Stimulated activated CD8-positive, alpha-beta memory T cell treated with anti-CD3 and anti-CD28 coated beads, Interleukin-4, amount 100 ng/mL, for 24 hours (primary cell): ENCODE data around the gene MAGEB4.
"Not testable (repeated sequence)": the region's sequence is repeated elsewhere in the genome, so short reads cannot be mapped to it uniquely, and the experiment has no call there.

Experiments
- DNase-seq: peaks from one replicate; pipeline ENCODE4 v3.0.0-alpha.2; 2020; ENCODE audit warnings: low read depth

The MAGEB4 gene, protein sequence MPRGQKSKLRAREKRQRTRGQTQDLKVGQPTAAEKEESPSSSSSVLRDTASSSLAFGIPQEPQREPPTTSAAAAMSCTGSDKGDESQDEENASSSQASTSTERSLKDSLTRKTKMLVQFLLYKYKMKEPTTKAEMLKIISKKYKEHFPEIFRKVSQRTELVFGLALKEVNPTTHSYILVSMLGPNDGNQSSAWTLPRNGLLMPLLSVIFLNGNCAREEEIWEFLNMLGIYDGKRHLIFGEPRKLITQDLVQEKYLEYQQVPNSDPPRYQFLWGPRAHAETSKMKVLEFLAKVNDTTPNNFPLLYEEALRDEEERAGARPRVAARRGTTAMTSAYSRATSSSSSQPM

DNA sequence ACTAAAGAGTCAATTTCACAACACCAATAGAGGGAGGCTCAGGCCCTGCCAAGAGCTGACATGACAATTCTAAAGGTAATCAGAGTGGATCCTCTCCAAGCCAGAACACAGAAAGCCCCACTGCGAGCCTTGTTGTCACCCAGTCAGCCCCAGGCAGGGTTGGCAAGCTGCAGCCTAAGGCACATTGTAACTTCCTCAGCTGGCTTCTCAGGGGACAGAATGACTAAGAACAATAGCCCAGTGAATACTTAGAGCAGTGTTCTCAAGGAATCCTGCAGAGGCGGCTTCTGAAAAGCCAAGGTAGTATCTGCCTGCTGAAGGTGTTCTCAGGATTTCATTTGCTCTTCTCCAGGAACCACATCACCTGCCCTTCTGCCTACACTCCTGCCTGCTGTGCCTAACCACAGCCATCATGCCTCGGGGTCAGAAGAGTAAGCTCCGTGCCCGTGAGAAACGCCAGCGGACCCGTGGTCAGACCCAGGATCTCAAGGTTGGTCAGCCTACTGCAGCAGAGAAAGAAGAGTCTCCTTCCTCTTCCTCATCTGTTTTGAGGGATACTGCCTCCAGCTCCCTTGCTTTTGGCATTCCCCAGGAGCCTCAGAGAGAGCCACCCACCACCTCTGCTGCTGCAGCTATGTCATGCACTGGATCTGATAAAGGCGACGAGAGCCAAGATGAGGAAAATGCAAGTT is at the start of gene MAGEB4:
Gene MAGEB4 (plus strand): TSS at position 277 of the 692 bp plus-strand sequence. CDS start 136 bp downstream, at position 413.
- DNase-seq = no peak

- not testable (repeated sequence) for DNase-seq
These were observed 47.9 kb upstream of the MAGEB4 start for GRCh38 chrX:30193910-30194309.

- no peak for DNase-seq
These were observed 45.5 kb upstream of the MAGEB4 start for GRCh38 chrX:30196322-30196721.

DNA sequence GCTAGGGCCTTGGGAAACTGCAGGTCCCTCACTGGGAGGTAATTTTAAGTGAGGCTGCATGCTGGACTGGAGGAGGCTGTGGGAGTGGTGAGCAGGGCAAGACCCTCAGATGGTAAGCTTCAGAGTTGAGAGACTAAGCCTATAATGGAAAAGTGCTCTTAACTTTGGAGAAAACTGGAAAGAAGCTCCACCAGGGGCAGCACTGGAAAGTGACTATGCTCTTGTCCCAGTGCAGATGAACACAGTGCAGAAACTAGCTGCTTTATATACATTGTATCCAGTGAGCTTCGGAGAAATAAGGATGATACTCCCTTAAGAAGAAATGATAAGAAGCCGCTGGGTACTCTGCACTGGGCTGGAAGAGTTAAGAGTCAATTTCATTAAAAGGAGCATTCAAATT is 29.6 kb upstream of the MAGEB4 start:
- DNase-seq = no peak

DNA sequence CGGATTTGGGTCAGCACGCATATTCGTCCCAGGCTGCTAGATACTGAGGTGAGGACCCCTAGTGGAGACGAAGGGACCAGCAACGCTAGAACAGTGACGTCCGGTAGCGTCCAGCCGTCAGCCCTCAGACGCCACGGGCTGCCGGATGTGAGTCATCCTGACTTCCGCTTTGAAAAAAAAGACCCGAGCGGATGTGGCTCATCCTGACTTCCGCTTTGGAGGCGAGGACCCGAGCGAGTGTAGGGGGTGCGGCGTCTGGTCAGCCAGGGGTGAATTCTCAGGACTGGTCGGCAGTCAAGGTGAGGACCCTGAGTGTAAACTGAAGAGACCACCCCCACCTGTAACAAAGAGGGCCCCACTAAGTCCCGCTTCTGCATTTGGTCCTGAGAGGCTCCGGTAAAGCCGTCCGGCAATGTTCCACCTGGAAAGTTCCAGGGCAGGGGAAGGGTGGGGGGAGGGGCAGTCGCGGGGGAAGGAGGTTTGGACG is 26.4 kb upstream of the MAGEB4 start, which contains the start of gene MAGEB2:
Gene MAGEB2 (plus strand): TSS at position 207 of the 487 bp plus-strand sequence. CDS start 3,018 bp downstream, outside the sequence.
- DNase-seq = no peak

GRCh38 chrX:30217465-30217864 is 24.3 kb upstream of the MAGEB4 start:
- no peak for DNase-seq

DNA sequence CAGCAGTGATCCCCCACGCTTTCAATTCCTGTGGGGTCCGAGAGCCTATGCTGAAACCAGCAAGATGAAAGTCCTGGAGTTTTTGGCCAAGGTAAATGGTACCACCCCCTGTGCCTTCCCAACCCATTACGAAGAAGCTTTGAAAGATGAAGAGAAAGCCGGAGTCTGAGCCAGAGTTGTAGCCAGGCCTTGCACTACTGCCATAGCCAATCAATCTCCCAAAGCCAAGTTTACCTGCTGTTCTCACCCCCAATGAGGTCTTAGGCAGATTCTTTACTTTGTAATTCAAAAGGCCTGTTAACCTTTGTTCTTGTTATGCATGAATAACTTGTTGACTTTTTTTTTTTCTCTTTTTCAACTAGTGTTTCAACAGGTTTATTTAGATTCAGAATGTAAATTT is 22.4 kb upstream of the MAGEB4 start:
- DNase-seq = no peak

DNA sequence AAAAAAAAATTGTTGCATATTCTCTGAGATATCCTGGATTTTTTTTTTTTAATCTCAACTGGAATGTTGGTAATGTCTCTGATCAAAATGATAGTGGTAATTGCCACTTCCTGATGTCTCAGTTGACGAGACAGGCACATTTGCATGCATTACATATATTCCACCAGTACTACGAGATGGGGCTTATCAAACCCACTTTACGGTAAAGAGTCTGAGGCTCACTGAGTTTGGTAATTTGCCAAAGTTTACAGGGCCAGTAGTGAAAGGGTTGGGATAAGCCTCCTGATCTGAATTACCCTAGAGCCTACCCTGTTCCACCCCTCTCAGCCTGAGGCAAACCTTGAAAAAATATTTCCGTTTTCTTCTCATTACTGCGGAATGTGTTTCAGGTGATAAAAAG is 21.1 kb upstream of the MAGEB4 start:
- no peak for DNase-seq

- no peak for DNase-seq
These were observed 17.3 kb upstream of the MAGEB4 start for GRCh38 chrX:30224536-30224935.

DNA sequence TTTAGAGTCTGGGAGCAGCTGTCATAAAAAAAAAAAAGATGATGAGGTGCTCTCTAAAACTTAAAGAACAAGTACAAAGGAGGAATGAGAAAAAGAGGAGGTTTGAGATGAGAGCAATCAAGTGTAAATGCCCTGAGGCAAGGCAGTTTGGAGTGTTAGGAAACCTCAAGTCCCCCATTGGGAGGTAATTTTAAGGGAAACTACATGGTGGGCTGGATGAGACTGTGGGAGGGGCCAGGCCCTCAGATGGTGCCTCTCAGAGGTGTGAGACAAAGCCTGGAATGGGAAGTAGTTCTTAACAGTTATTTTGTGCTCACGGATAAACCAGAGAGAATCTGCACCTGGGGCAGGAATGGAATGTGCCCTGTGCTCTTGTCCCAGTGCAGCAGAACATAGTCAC is 13.3 kb upstream of the MAGEB4 start:
- no peak for DNase-seq

GRCh38 chrX:30230395-30230794 is 11.4 kb upstream of the MAGEB4 start, which contains the start of gene MAGEB3:
Gene MAGEB3, plus strand, starts transcription at chrX:30230657. Its CDS starts 5,268 bp downstream, at chrX:30235925.
- no peak for DNase-seq

- DNase-seq = no peak
These were observed 5.1 kb downstream of the MAGEB4 start, which contains the start of gene MAGEB1 for GRCh38 chrX:30246769-30247489. Gene MAGEB1, plus strand, starts transcription at chrX:30247146. Its CDS starts 3,348 bp downstream, at chrX:30250494.

DNA sequence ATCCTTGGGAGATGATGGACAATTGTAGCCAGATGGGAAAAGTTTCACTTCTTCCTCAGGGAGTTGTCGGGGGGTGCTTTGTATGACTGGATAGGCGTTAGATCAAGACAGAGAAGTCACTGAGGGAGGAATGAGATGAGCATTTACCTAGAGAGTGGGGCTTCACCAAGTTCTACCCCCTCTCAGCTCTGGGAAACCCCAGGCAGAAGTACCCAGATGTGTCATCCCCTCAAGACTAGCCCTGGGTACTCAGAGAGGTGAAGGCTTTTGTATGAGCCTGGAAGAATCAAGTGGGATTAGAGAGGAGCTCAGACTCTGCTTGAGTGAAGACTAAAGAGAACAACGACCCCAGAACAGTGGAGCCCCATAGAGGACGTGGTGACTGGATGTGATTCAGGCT is 7.1 kb downstream of the MAGEB4 start:
- no peak for DNase-seq

GRCh38 chrX:30253257-30253656 is 11.5 kb downstream of the MAGEB4 start:
- no peak for DNase-seq

GRCh38 chrX:30259927-30260326 is 18.1 kb downstream of the MAGEB4 start:
- DNase-seq = no peak

DNA sequence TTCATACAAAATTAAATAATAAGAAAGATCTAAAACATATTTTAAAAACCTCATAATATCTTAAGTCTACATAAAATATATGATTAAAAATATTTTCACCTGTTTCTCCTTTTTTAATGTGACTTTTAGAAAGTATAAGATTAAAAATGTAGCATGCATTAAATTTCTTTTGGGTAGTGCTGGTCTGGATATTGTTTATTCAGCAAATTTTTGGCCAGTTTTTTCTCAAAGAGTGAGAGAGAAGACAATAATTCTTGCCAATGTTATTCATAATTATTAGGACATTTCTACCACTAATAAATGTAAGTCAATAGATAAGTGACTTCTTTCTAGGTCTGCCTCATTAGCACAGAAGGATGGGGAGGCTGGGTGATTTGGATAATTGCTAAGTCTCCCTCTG is 19.2 kb downstream of the MAGEB4 start:
- no peak for DNase-seq

DNA sequence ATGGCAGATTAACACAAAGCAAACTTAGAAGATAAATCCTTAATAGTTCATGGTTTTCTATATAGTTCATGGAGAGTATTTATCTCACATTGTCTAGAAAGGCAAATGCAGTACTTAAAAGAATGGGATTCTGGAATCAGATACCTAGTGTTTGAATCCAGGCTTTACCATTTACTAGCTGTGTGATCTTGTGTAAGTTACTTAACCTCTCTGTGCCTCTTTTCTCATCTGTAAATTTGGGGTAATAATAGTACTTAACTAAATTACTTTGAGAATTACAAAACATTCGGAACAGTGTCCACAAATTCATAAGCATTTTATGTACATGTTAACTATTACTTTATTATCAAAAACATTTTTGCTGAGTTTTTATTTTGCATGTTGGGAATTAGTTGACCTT is 21.0 kb downstream of the MAGEB4 start:
- no peak for DNase-seq

- DNase-seq = no peak
These were observed 28.8 kb downstream of the MAGEB4 start for GRCh38 chrX:30270639-30271038.

DNA sequence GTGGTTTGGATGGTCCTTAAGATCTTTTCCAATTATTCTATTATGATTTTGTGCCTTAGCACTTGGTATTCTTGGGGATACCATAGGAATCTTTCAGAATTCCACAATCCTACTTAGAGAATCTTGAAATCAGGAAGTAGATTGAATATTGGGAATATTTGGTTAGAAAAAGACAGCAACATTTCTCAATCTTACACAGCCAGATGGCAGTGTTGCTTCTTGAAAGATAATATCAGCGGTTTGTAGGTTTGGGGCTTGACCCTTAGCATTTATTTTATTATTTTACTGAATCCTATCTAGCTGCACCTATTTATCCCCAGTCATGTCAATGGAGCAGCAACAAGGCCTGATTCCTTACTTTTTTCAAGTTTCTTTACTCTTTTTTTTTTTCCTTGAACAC is 33.7 kb downstream of the MAGEB4 start:
- no peak for DNase-seq

- no peak for DNase-seq
These were observed 36.6 kb downstream of the MAGEB4 start for GRCh38 chrX:30278365-30278764.

GRCh38 chrX:30280428-30280827 is 38.6 kb downstream of the MAGEB4 start:
- DNase-seq = no peak

DNA sequence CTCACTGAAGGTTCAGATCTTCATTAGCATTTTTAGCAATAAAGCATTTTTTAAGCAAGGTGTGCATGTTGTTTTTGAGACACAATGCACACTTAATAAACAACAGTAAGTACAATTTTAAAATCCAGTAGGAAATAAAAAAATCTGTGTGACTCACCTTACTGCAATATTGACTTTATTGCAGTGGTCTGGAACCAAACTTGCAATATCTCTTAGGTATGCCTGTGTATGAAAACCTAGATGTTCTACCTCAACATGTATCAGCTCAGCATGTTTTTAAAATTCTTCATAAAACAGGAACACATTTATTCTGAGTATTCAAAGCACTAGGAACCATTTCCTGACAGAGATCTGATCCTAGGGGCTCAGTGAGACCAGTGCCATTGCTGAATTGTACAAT is 40.7 kb downstream of the MAGEB4 start:
- DNase-seq = no peak
